CD4-positive, alpha-beta T cell treated with Interleukin-15 for 1 hour (primary cell): Measurements from ENCODE around the gene ABHD12.
"Not testable (repeated sequence)": the region's sequence is repeated elsewhere in the genome, so short reads cannot be mapped to it uniquely, and the experiment has no call there.

ENCODE experiments used
- DNase-seq: peaks from one replicate; pipeline ENCODE4 v3.0.0-alpha.2; 2020

Gene ABHD12

DNA sequence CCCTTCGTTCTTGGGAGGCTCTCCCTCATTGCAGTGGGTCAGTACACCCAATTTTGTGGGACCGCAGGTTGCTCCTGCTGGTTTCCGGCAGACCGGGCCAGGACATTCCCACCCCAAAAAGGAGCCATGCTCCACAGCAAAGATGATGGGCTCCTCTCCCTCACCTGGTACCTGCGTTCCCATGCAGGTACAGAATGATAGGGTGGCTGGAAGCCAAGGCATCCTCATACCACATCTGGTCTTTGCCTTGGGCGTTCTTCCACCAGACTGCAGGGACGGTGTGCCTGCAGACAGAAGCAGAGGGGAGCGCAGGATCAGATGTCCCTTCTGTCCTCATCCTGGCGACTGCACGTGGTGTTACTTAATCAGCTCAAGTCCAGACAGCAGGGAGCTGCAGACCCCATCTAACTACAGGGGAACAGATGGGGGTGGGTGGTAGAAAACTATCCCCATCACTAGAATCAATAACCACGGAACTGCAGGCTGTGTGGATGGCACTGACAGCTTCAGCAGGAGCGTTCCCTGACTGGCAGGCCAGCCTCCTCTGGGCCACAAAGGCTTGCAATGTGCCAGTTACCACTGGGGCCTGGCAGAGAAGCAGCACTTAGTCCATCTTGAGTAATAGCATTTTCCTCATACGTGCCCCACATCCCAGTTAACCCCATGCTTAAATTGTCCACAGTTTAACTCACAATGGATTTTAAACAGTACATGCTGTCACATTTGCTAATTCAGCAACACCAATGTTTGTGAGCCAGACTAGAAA, 70.4 kb downstream of the ABHD12 start:
- no peak for DNase-seq

DNA sequence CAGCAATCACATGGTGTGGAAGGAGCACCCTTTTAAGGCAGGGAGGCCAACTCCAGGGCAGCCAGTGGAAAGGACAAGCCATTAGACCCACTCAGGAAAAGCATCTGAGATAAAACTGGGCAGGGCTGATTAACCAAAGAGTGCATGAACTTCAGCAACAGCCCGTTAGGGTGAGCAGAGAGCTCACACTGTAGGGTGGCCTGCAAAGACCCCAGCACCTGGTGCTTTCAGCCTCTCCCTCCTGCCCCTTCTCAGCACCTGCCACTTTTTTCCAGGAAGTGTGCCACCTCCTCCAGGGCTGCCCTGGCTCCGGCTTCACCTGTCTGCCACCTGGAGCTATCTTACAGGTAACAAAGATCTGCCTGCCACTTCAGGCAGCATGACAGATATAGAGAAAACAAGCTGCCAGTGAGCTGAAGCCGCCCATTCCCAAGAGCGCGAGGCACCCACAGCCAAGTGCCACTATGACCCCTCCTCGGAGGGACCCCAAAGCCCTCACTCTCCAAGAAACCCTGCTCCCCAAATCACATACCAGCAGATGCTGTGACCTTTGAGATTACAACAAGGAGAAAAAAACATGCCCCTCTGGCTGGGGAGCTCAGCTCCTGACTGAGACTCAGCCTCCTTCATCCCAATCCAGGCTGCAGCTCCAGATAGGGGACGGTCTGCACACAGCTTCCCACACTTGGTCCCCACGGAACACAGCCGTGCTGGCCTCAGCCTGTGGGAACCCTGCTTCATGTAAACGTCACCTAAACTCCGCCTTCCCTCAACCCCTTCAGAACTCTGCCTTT, 71.2 kb downstream of the ABHD12 start:
- no peak for DNase-seq

DNA sequence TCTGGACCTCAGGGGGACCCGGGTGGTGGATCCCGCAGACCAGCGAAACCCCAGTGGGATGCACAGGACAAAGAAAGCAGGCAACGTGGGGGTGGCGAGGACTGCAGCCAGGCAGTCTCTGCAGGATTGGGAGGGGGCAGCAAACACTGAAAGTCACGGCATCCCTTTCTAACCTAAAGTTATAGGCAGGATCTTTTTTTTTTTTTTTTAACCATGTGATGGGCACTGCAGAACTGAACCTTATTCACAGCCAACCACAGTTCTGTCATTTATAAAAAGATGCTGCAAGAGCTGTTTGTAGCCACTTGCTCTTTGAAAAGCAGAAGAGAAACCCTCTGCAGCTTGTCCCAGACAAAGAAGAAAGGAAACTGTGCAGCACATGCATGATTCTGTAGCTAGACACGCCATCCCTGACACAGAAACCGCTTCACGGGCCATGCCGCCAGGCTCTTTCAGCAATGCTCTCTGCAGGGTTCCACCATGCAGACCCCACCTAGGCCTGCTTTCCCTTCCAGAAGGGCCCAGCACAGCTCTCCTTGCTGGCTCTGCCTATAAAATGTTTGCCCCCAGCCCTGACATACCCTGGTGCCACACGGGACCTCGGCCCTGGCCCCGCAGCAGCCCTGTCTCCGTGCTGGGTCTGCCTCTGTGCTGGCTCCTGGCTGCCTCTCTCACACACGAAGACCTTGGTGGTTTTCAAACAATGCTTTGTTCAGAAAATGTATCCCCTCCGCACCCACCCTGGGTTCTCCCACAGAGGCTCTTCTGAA, 72.0 kb downstream of the ABHD12 start:
- DNase-seq: peak; percentile 47

DNA sequence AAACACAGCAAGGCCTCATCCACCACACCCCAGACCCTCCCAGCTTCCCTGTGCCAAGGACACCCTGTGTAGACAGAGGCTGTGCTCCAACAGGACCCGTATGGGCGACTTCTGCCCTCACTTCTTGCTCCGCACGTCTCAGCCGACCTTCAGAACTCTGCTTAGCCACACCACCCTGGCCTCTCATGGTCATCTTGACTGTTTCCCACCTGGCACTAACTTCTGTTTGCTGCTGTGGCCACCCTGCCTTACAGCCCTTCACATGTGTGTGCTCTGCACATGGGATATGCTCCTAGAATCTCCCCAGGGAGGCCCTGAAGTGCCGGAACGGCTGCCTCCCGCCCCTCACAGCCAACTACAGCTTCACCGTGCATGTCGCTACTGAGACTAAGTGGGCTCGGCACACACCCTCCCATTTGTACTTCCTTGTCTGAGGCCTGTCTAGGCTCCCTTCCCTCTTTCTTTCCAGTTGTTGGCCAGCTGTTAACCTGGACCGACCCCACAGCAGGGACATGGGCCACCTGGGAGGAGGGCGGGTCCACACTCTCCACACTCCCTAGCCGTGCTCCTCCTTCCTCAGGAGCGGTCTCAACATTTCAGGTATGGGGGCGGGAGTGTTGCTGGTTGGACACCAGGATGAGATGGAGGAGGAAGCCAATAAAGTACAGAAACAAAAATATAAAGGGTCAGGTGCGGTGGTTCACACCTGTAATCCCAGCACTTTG, 73.1 kb downstream of the ABHD12 start:
- no peak for DNase-seq

DNA sequence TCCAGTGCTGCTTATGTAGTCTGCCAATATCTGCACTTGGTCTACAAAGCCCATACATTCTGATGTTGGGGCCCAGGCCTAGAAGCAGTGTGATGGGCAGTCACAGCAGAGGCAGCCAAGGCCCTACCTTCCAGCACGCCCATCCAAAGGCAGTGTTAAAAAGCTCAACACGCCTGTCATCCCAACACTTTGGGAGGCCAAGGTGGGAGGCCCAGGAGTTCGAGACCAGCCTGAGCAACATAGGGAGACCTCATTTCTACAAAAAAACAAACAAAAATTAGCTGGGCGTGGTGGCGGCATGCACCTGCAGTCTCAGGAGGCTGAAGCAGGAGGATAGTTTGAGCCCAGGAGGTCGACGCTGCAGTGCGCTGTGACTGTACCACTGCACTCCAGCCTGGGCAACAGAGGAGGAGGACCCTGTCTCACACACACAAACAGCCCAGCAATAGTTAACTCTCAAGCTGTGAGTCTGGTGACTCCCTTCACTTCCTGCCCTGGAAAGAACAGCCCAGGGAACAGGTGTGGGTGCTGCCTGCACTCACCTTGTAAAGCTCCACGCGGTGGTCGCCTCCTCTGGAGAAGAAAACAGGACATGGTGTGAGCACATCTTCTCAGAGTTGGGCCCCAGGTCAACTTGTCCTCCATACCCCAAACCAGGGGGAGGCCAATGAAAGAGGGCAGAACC, 74.0 kb downstream of the ABHD12 start:
- DNase-seq: no peak

DNA sequence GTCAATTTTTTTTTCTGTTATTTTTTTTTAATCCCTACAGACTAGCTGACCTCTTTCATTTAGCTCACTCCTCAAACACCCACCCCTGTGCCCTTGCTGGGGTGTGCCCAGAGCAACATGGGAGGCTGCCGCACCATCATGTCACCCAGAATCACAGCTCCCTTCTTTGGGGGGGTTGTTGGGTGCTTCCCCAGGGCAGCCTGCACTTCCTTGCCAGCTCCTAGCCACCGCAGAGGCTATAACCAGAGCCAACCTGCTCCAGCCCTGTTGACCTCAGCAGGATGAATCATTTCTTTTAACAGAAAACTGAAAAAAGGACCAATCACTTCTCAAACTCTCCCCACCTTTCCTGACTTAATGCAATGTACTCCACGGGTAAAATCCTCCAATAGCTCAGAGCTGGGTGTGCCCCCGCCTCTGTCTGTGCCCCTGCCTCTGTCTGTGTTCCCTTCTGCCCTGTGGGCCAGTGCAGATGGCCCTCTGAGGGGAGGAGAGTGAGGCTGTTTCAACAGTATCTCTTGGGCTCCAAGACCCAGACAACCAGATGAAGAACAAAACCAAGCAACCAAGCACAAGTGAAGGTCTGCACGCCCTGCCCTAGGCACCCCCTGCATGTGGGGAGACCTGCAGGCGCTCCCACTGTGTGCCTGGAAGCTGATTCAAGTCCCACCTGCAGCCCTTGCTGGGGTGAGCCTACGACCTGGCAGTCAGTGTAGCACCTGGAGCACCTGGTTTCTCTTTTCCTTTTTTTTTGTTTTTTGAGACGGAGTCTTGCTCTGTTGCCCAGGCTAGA, 75.0 kb downstream of the ABHD12 start:
- no peak for DNase-seq

DNA sequence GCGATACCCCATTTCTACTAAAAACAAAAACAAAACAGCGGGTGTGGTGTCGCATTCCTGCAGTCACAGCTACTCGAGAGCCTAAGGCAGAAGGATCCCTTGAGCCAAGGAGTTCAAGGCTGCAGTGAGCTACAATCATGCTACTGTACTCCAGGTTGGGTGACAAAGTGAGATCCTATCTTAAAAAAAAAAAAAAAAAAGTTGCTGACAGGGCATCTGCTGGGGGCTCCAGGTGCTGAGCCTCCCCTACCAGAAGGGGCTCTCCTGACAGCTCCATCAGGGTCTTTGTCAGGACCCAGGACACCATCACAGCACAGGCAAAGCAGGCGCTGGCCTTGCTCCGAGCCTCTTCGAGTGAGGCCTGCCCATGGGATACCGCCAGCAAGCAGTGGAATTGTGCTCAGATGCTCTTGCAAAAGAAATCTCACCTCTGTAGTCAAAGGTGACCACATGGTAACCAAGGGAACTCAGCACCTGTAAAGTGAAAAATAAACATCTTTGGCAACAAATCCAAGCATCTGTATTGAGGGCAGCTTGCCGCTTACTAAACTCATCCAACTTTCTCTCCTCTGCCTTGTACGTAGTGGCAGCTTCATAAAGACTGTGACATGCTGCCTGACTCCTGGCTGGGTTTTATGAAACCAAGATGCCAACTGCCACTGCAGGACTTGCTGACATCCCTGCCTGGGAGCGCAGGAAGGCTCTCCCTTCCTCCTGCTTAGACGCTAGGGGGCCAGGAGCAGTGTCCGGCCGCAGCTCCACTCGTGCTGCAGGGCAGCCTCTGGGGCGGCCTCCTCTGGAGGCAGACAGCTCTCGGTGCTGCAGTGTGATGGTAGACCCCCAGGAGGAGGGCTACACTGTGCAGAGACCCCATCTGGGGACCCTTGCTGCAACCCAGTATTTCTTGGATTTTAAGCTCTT, 75.9 kb downstream of the ABHD12 start:
- DNase-seq: no peak

DNA sequence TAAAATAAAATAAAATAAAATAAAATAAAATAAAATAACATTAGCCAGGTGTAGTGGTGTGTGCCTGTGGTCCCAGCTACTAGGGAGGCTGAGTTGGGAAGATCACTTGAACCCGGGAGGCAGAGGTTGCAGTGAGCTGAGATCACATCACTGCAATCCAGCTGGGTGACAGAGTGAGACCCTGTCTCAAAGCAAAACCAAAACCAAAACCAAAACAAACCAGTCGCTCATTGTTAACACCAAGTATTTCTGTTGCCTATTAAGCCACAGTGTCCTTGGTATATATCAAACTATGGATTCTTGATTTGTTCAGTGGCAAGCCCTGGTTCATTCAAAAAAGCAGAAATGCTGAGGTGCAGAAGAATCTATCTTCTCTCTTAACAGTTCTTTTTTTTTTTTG, 77.0 kb downstream of the ABHD12 start:
- DNase-seq: no peak

DNA sequence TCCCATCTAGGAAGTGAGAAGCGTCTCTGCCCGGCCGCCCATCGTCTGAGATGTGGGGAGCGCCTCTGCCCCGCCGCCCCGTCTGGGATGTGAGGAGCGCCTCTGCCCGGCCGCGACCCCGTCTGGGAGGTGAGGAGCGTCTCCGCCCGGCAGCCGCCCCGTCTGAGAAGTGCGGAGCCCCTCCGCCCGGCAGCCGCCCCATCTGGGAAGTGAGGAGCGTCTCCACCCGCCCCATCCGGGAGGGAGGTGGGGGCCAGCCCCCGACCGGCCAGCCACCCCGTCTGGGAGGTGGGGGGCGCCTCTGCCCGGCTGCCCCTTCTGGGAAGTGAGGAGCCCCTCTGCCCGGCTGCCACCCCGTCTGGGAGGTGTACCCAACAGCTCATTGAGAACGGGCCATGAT, 77.9 kb downstream of the ABHD12 start:
- not testable (repeated sequence) for DNase-seq

DNA sequence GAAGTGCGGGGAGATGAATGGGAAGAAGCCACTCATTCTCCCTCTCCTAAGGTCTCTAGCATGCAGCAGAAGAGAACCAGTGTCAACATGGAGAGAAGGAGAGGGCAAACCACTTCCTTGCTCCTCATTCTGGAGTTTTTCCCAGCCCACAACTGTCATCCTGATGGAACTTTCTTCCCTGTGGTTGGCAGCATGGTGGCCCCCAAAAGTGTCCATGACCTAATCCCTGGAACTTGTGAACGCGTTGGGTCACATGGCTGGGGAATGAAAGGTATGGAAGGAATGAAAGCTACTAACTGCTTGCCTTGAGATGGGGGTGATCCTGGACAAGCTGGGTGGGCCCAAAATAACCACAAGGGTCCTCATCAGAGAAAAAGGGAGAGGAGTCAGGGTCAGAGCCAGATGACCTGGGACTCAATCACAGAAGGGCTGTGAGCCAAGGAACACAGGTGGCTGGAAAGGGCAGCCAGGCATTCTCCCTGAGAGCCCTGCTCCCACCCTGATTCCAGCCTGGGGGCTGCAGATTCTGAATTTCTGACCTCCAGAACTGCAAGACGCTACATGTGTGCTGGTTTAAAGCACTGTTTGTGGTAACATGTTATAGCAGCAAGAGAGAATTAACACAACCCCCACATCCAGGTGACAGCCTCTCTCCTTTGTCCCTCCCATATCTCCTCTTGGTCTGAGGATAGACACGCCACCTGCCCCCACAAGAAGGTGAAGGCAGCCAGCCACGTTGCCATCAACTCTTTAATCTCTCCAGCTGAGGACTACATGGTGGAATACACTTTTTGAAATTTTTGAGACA, 79.5 kb downstream of the ABHD12 start:
- no peak for DNase-seq

DNA sequence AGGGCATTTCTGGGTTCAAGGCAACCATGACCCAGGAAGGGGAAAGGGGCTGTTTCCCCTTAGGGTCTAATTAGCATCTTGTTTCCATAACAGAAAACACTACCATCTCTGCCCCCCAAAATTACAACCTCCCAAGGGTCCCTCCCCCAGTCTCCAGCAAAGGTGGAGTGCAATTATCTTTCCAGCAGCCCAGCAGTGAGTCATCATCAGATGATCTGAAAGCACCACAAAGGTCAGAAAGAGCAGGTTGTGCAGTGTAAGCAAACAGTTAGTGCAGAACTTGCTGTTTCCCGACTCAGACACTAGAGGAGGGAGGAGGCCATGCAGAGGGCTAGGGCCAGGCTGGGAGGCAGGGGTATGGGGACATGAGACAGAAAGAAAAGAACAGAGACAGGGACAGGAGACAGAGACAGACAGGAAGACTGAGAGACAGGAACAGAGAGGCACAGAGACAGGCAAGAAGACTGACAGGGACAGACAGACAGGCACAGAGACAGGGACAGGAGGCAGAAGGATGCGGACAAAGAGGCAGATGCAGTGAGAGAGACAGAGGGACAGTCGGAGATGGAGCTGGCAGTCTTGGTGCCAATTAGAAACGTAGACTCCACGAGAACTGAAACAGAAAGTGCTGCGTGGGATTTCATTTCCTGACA, 80.2 kb downstream of the ABHD12 start:
- DNase-seq: peak; percentile 46

DNA sequence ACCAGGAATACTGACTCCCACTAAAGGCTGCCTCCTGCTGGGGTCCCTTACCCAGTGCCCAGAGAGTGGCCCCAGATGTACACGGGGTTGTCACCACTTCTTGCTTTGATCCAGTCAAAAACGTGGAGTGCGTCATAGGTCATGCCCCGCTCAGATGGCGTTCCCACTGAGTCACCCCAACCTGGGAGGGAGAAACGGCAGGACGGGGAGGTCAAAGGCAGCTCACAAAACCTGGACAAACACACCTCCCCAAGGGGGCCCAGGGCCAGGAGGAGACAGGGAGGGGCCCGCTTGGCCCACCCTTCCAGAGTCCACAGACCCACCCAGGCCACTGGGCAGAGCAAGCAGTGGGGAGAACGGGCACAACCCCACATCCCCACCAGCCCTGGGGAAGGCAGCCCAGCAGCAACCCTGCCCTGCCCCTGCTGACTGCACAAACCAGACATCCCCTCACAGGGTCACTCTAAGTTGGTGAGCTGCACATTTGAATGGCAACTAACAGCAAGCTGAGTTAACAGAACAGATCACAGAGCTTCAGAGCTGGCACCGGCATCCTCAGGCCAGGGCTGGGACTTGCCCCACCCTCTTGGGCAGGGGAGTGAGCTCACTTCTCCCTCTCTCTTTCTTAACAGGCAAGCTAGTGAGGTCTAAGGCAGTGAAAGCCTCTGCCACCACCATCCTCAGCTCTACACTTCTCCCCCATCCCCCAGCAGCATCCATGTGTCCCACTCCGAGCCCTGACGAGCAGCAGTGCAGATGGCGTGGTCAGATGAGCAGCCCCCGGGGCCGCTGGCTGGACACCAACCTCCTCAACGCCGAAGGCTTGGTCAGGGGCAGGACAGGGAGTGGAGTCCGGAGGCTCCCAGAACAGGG, 81.0 kb downstream of the ABHD12 start:
- no peak for DNase-seq

DNA sequence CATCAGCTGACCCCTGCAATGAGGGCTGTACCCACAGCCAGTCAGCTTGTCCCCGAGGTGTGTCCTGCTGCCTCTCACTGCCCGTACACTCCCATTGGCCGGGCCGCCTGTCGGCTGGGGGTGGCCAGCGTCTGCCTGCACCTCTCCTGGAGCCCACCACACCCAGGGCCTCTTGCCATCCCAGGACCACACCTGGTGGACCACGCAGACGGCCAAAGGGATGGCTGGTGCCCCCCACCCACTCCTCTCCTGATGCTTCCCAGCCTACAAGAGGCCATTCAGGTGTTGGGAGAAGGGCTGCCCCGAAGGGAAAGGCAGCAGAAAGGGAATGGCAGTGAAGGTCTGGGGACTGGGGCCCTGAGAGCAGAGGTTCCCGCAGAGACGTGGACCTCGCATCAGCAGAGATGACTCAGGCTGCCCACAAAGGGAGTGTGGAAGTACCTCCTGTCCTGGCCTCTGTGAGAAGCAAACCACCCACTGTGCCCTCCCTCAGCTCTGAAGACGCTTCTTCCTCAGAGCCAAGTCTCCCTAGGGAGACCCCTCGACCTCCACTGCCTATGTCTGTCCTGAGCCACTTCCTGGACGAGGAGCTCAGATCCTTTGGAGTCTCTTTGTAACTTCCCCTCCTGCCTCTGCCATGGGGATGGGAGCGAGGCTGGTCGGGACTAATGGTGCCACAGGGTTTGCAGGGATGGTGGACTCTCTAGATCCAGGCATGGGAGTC, 81.8 kb downstream of the ABHD12 start:
- no peak for DNase-seq

DNA sequence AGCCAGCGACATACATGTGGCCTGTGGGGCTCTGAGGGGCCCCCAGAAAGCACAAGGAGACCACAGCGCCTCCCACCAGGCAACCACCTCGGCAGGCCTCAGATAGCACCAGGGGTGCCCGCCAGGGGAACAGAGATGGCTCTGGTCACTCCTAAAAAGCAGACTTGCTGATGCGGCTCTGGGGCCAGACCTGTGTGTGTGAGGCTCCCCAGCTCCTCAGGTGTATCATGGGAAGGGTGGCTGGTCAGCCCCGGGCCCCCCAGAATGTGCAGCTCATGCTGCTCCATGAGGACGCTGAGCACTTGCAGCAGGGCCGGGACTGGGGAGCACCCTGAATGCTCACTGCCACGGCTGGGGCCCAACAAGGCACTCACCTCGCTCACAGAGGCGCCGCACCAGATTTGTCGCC, 82.5 kb downstream of the ABHD12 start:
- DNase-seq: no peak

DNA sequence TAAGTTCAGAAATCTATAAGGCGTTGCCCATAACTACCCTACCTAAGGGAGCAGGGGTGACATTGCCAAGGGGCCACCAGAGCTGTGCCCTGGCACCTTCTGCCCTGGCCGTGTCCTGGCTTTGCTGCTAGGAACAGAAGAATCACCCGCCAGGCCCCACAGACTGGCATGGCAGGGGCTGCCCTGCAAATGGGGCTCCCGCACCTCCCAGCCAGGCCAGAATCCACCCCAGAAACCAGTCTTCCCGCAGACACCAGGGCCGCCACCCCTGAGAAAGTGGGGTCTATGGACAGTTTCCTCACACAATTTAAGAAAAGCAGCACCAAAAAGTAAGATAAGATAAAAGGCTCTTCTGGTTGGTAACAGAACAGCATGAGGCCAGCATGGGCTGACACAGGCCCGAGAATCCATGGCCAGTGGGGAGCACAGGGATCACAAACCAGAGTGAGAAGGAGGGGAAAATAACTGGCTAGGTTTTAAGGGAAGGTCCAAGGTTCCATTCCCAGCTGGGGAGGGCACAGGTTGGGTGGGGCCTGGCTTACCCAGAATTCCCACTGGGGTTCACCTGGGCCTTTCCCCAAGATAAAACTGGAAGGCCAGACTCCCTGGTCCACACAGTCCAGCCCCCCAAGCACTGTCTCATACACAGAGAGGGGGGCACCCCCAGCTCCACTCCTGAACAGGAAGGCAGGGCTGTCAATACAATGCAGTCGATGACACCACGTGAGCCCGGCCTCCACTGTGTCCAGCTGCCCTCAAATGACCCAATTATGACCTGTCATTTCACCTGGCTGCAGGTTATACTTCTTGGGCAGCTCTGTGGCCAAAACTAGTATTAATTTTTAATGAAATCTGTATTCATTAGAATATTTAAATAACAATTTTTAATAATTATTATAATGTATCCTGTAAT, 83.4 kb downstream of the ABHD12 start:
- no peak for DNase-seq

DNA sequence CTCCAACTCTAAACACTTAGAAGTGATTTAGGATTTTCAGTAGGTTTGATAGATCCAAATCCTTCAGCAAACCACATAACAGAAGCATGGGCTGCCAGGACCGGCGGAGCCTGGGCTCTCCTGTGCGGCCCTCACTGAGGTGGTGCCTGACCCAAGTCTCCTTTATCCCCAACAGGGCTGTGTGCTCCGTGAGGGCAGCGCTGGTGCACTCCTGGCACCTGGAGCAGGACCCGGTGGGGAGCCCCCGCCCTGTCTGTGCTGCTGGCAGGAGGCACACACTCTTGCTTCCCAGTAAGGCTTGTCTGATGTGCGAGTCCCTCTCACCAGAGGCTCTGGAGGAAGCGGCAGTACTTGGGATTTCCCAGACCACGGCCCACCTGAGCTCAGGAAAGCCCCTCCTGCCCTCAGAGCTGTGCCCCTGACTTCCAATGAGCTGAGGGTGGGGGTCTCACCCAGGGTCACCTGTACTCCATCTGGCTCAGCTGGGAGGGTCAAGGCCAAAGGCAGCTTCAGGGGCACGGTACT, 86.5 kb downstream of the ABHD12 start:
- no peak for DNase-seq
